ENCODE data around the gene C10orf62. TPM values are rescaled to one million over a fixed set of nuclear protein-coding genes. Genes with fewer than 3 reads are reported as not detected.
A peak's percentile ranks its signal among the peaks of the same experiment; 100 is the strongest.
"Not testable (repeated sequence)": the region's sequence is repeated elsewhere in the genome, so short reads cannot be mapped to it uniquely, and the experiment has no call there.

C10orf62 gene
- total RNA-seq, 6 donors from 2014 or later: 0.20 to 7.3 TPM; not detected in 4

DNA sequence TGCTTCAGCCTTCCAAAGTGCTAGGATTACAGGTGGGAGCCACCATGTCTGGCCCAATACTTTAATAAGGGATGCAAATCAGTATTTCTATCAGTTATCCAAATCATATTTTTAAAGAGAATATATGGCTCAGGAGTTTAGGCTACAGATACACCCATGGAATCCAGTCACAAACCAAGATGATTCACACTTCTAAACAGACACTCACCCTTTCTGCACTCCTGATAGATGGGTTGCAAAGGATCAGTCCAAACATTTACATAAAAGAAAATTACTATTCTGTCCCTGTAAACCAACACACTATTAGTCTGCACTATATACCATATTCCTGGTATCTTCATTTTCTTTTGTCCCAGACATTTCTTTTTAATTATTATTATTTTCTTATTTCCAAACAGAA, 41.6 kb downstream of the C10orf62 start:
- DNase-seq (no peak), ATAC-seq (ENCODE audit: low FRiP score in 2 of 2) (no peak)
- no peak for TF ChIP-seq POLR2A (IDR thresholded peaks at IDR 0.05)
- TF ChIP-seq, protein P1, sequence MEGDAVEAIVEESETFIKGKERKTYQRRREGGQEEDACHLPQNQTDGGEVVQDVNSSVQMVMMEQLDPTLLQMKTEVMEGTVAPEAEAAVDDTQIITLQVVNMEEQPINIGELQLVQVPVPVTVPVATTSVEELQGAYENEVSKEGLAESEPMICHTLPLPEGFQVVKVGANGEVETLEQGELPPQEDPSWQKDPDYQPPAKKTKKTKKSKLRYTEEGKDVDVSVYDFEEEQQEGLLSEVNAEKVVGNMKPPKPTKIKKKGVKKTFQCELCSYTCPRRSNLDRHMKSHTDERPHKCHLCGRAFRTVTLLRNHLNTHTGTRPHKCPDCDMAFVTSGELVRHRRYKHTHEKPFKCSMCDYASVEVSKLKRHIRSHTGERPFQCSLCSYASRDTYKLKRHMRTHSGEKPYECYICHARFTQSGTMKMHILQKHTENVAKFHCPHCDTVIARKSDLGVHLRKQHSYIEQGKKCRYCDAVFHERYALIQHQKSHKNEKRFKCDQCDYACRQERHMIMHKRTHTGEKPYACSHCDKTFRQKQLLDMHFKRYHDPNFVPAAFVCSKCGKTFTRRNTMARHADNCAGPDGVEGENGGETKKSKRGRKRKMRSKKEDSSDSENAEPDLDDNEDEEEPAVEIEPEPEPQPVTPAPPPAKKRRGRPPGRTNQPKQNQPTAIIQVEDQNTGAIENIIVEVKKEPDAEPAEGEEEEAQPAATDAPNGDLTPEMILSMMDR (IDR thresholded peaks at IDR 0.05): no peak
- no peak for TF ChIP-seq POLR2AphosphoS5 (IDR thresholded peaks at IDR 0.05)
- no peak for TF ChIP-seq EP300 (IDR thresholded peaks at IDR 0.05)

DNA sequence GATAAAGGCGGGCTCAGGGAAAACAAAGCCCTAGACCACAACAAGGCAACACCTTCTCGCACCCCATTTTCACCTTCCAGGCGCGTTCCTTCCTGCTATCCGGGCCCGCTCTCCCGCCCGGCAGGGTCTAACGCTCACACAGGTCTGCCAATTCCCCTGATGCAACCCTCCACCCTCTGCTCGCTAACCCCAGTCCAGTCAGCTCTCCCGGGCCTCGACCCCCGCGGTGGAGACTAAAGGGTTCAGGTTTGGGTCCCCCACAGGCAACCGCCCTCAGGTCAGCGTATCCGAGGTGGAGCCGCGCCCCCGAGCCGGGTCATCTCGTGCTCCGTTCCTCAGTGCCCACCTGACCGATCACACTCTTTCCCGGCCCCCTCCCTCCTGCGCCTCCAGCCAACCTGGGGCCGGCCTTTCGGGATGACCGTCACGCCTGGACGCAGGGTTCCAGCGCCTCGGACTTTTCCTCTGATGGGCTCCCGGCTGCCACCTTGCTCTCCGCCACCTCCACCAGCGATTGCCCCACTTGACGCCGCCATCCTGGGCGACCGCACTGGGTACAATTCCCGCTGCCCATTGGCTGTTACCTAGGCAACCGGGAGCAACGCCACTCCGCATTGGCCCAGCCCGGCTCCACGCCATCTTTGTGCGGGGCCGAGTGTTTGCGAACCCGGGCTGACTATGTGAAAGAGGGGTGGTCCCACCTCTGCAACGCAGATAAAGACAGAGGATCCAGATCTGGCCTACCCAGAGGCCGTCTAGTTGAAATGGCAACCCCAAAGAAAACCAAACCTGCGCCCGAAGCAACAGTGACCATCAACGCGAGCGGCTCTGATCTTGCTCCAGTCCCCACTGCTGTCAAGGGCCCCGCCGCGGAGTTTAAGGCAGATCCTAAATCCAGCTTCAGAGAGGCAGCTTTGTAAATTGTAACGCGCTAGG, 43.7 kb downstream of the C10orf62 start, which contains the start of gene MORN4:
TSS of gene MORN4 (minus strand) at position 552 of the 936 bp plus-strand sequence. CDS start 13,847 bp downstream, outside the sequence.
- Histone ChIP-seq H3K27me3 (no peaks in the 10 kb centered on the region), H3K27ac (peak within 1 kb of the TSS; percentile 2 to 76 (median 63)), H3K36me3 (no peaks in the 10 kb centered on the region), H3K4me3 (peak within 1 kb of the TSS; percentile 71 to 95 (median 85)), H3K4me1 (peaks cover 5 to 12% (median 9%) of the 10 kb centered on the region in 4 donors), H3K9me3 (no peaks in the 10 kb centered on the region)
- WGBS, 2 donors: 3 to 10% methylated on average over 32 to 58 of the region's 62 CpGs
- peak; percentile 94 for DNase-seq
- TF ChIP-seq EP300 (IDR thresholded peaks at IDR 0.05) (no peak), POLR2A (IDR thresholded peaks at IDR 0.05) (peak in 1 of 4 donors; percentile 49), POLR2AphosphoS5 (IDR thresholded peaks at IDR 0.05) (peak; percentile 59 to 67)
- TF ChIP-seq, protein P1 (IDR thresholded peaks at IDR 0.05): peak in 1 of 6 experiments; percentile 3
- peak; percentile 98 to 100 for ATAC-seq (ENCODE audit: low FRiP score in 2 of 2)

More for the DNA sequence above, 41.6 kb downstream of the C10orf62 start:
- Histone ChIP-seq H3K27me3 (no peaks in the 10 kb centered on the region), H3K27ac (no peak overlapping the region), H3K4me3 (no peak overlapping the region), H3K9me3 (no peaks in the 10 kb centered on the region), H3K4me1 (peaks cover 5 to 16% (median 10%) of the 10 kb centered on the region in 4 donors), H3K36me3 (no peaks in the 10 kb centered on the region)

- TF ChIP-seq, protein P1 (IDR thresholded peaks at IDR 0.05): peak in 5 of 6 experiments; percentile 18 to 50 (median 23)
- TF ChIP-seq POLR2A (IDR thresholded peaks at IDR 0.05): no peak
- ATAC-seq (ENCODE audit: low FRiP score in 2 of 2): peak; percentile 51 to 64
- no peaks in the 10 kb centered on the region for H3K9me3 ChIP-seq
- peak in 1 of 2 donors; percentile 32 for DNase-seq
- H3K27me3 ChIP-seq: no peaks in the 10 kb centered on the region
- H3K4me1 ChIP-seq: peaks cover 5 to 12% (median 9%) of the 10 kb centered on the region in 4 donors
- no peaks in the 10 kb centered on the region for H3K36me3 ChIP-seq
- 73 to 81% methylated on average over 8 of the region's 8 CpGs for WGBS, 2 donors
- H3K4me3 ChIP-seq: peak overlapping the region in 3 of 4 donors; percentile 71 to 95 (median 81)
- peak overlapping the region; percentile 2 to 76 (median 63) for H3K27ac ChIP-seq
These were observed 44.4 kb downstream of the C10orf62 start for GRCh38 chr10:97633921-97634320.

- Histone ChIP-seq H3K9me3 (no peaks in the 10 kb centered on the region), H3K4me1 (peaks cover 5 to 16% (median 9%) of the 10 kb centered on the region in 4 donors), H3K4me3 (no peak overlapping the region), H3K27ac (no peak overlapping the region), H3K36me3 (no peaks in the 10 kb centered on the region), H3K27me3 (no peaks in the 10 kb centered on the region)
- WGBS, 2 donors: 94 to 100% methylated on average over 1 of the region's 1 CpG
- DNase-seq (no peak), ATAC-seq (ENCODE audit: low FRiP score in 2 of 2) (no peak)
- no peak for TF ChIP-seq POLR2AphosphoS5 (IDR thresholded peaks at IDR 0.05)
- TF ChIP-seq POLR2A (IDR thresholded peaks at IDR 0.05): no peak
- no peak for TF ChIP-seq EP300 (IDR thresholded peaks at IDR 0.05)
- TF ChIP-seq, protein P1 (IDR thresholded peaks at IDR 0.05): no peak
These were observed 46.1 kb downstream of the C10orf62 start for GRCh38 chr10:97635577-97635976.

- H3K27ac ChIP-seq; H3K4me3 ChIP-seq; H3K27me3 ChIP-seq; ATAC-seq (ENCODE audit: low FRiP score in 2 of 2); H3K36me3 ChIP-seq; H3K9me3 ChIP-seq; DNase-seq: not testable (repeated sequence)
- H3K4me1 ChIP-seq: peaks cover 16 to 23% (median 19%) of the 10 kb centered on the region in 4 donors
- WGBS, 2 donors: 94 to 96% methylated on average over 3 of the region's 3 CpGs
These were observed 49.6 kb downstream of the C10orf62 start for GRCh38 chr10:97639090-97639489.
